Esophagus (tissue), 2 donors: ENCODE measurements around the gene GAMT. TPM values are rescaled to one million over a fixed set of nuclear protein-coding genes. Genes with fewer than 3 reads are reported as not detected.

Experiments used
- H3K27ac ChIP-seq, 2 donors: one replicate each; pipeline ENCODE4 v1.5.1; 2013; ENCODE audit warnings: low read depth in 2 of 2, mild to moderate bottlenecking in 2 of 2, inconsistent platforms in 1 of 2, low read length in 1 of 2, moderate library complexity in 1 of 2
- H3K27me3 ChIP-seq, 2 donors: one replicate each; pipeline ENCODE4 v1.6.1; 2013; ENCODE audit warnings: low read length in 2 of 2, control low read depth in 1 of 2, mild to moderate bottlenecking in 1 of 2; ENCODE audit not compliant: insufficient read depth in 2 of 2, control insufficient read depth in 1 of 2
- H3K36me3 ChIP-seq, 2 donors: one replicate each; pipeline ENCODE4 v1.6.1; 2013; ENCODE audit warnings: low read length in 1 of 2; ENCODE audit not compliant: control insufficient read depth in 2 of 2, insufficient read depth in 2 of 2
- H3K4me1 ChIP-seq, 2 donors: one replicate each; pipeline ENCODE4 v1.6.1; 2013; ENCODE audit warnings: low read length in 1 of 2; ENCODE audit not compliant: control insufficient read depth in 2 of 2, insufficient read depth in 2 of 2
- H3K4me3 ChIP-seq, 2 donors: one replicate each; pipeline ENCODE4 v1.5.1; 2013; ENCODE audit warnings: low read length in 2 of 2, mild to moderate bottlenecking in 2 of 2, low read depth in 1 of 2, moderate library complexity in 1 of 2
- H3K9me3 ChIP-seq, 2 donors: one replicate each; pipeline ENCODE4 v1.6.1; 2013; ENCODE audit warnings: mild to moderate bottlenecking in 2 of 2, low read depth in 1 of 2, low read length in 1 of 2, moderate library complexity in 1 of 2; ENCODE audit not compliant: control insufficient read depth in 2 of 2, insufficient read depth in 1 of 2
- WGBS, 2 donors: extraction: QIAGEN DNeasy Blood & Tissue Kit; methylation state at CpG; one replicate each; pipeline ENCODE4 v1.1.7; 2013; 5-methylcytosine and 5-hydroxymethylcytosine counted together
- polyA plus RNA-seq, 2 donors: library from polyadenylated mRNA; stranded (reverse); fragments of 200-250 nt; gene quantifications; one replicate each; pipeline ENCODE4 v1.2.3, GENCODE V29; 2013
- donor health status: healthy with polysubstance abuse.
- donor health status: Bipolar disorder and iron deficiency.

GAMT gene
- polyA plus RNA-seq, 2 donors: 10.9 to 18.4 TPM

GRCh38 chr19:1362387-1363257 is 38.7 kb downstream of the GAMT start:
- H3K27me3 ChIP-seq: no peaks in the 10 kb centered on the region
- no peak overlapping the region for H3K4me3 ChIP-seq
- 90 to 91% methylated on average over 42 of the region's 42 CpGs for WGBS, 2 donors
- peaks cover 0 to 7% of the 10 kb centered on the region in 2 donors for H3K4me1 ChIP-seq
- no peak overlapping the region for H3K27ac ChIP-seq
- peaks cover 3 to 37% of the 10 kb centered on the region in 2 donors for H3K36me3 ChIP-seq
- no peaks in the 10 kb centered on the region for H3K9me3 ChIP-seq

GRCh38 chr19:1361601-1362386 is 39.5 kb downstream of the GAMT start:
- H3K27me3 ChIP-seq: no peaks in the 10 kb centered on the region
- 72 to 73% methylated on average over 30 of the region's 30 CpGs for WGBS, 2 donors
- H3K4me3 ChIP-seq: no peak overlapping the region
- H3K36me3 ChIP-seq: peaks cover 3 to 31% of the 10 kb centered on the region in 2 donors
- no peaks in the 10 kb centered on the region for H3K9me3 ChIP-seq
- H3K4me1 ChIP-seq: peaks cover 0 to 7% of the 10 kb centered on the region in 2 donors
- H3K27ac ChIP-seq: no peak overlapping the region

- no peaks in the 10 kb centered on the region for H3K27me3 ChIP-seq
- WGBS, 2 donors: 27 to 28% methylated on average over 31 of the region's 31 CpGs
- no peak overlapping the region for H3K4me3 ChIP-seq
- peak overlapping the region; percentile 19 to 45 for H3K27ac ChIP-seq
- peaks cover 3 to 24% of the 10 kb centered on the region in 2 donors for H3K36me3 ChIP-seq
- H3K9me3 ChIP-seq: no peaks in the 10 kb centered on the region
- peaks cover 0 to 9% of the 10 kb centered on the region in 2 donors for H3K4me1 ChIP-seq
Measured at GRCh38 chr19:1360818-1361461, 40.4 kb downstream of the GAMT start.

GRCh38 chr19:1360126-1360817 is 41.1 kb downstream of the GAMT start:
- Histone ChIP-seq H3K4me3 (no peak overlapping the region), H3K36me3 (peaks cover 3 to 19% of the 10 kb centered on the region in 2 donors), H3K4me1 (peaks cover 0 to 12% of the 10 kb centered on the region in 2 donors), H3K27me3 (no peaks in the 10 kb centered on the region), H3K9me3 (no peaks in the 10 kb centered on the region), H3K27ac (peak overlapping the region in 1 of 2 donors; percentile 19)
- 76 to 79% methylated on average over 30 of the region's 30 CpGs for WGBS, 2 donors

GRCh38 chr19:1357531-1358109 is 43.7 kb downstream of the GAMT start:
- Histone ChIP-seq H3K4me3 (no peak overlapping the region), H3K27me3 (no peaks in the 10 kb centered on the region), H3K36me3 (peaks cover 0 to 11% of the 10 kb centered on the region in 2 donors), H3K9me3 (no peaks in the 10 kb centered on the region), H3K4me1 (peaks cover 0 to 12% of the 10 kb centered on the region in 2 donors), H3K27ac (no peak overlapping the region)
- 87 to 93% methylated on average over 24 of the region's 24 CpGs for WGBS, 2 donors

GRCh38 chr19:1356508-1356865 is 44.9 kb downstream of the GAMT start:
- H3K4me3 ChIP-seq: no peak overlapping the region
- WGBS, 2 donors: 40 to 51% methylated on average over 3 of the region's 3 CpGs
- no peaks in the 10 kb centered on the region for H3K27me3 ChIP-seq
- no peaks in the 10 kb centered on the region for H3K9me3 ChIP-seq
- peaks cover 0 to 5% of the 10 kb centered on the region in 2 donors for H3K36me3 ChIP-seq
- peaks cover 0 to 8% of the 10 kb centered on the region in 2 donors for H3K4me1 ChIP-seq
- H3K27ac ChIP-seq: no peak overlapping the region

- Histone ChIP-seq H3K27ac (peak overlapping the region; percentile 84 to 92), H3K36me3 (peaks cover 0 to 5% of the 10 kb centered on the region in 2 donors), H3K4me1 (peaks cover 0 to 8% of the 10 kb centered on the region in 2 donors), H3K27me3 (no peaks in the 10 kb centered on the region), H3K4me3 (peak overlapping the region; percentile 63 to 73), H3K9me3 (no peaks in the 10 kb centered on the region)
- 19 to 20% methylated on average over 31 to 32 of the region's 32 CpGs for WGBS, 2 donors
Measured at GRCh38 chr19:1355568-1356507, 45.5 kb downstream of the GAMT start.

GRCh38 chr19:1354970-1355567 is 46.3 kb downstream of the GAMT start:
- 0 to 1% methylated on average over 34 to 61 of the region's 61 CpGs for WGBS, 2 donors
- Histone ChIP-seq H3K4me3 (peak overlapping the region; percentile 63 to 73), H3K9me3 (no peaks in the 10 kb centered on the region), H3K36me3 (peaks cover 0 to 5% of the 10 kb centered on the region in 2 donors), H3K27ac (peak overlapping the region; percentile 84 to 92), H3K4me1 (peaks cover 0 to 5% of the 10 kb centered on the region in 2 donors), H3K27me3 (no peaks in the 10 kb centered on the region)
